Thyroid gland (tissue), 4 donors: Measurements from ENCODE around the gene KBTBD12. TPM values are rescaled to one million over a fixed set of nuclear protein-coding genes. Genes with fewer than 3 reads are reported as not detected.

Experiments
- DNase-seq, 2 donors: peaks; one replicate each; pipeline ENCODE4 v3.0.0-alpha.2; 2019
- H3K27ac ChIP-seq, 3 donors: fragments of 200-600 bp; sonication (generic); 1 replicate in 2 of 3; 2 replicates in 1 of 3; pipeline ENCODE4 v1.5.1; 2016 to 2019; ENCODE audit warnings: mild to moderate bottlenecking in 1 of 3, moderate library complexity in 1 of 3
- H3K27me3 ChIP-seq: fragments of 200-600 bp; sonication (generic); one replicate; pipeline ENCODE4 v1.5.1; 2019
- H3K36me3 ChIP-seq, 2 donors: fragments of 200-600 bp; sonication (generic); one replicate each; pipeline ENCODE4 v1.5.1; 2016 to 2019
- H3K4me1 ChIP-seq, 2 donors: fragments of 200-600 bp; sonication (generic); one replicate each; pipeline ENCODE4 v1.5.1; 2017 to 2019
- H3K4me3 ChIP-seq, 3 donors: fragments of 200-600 bp; sonication (generic); replicated peaks in 1 of 3; 1 replicate in 2 of 3; 2 replicates in 1 of 3; pipeline ENCODE4 v1.5.1; 2016; ENCODE audit warnings: mild to moderate bottlenecking in 1 of 3
- H3K9me3 ChIP-seq: fragments of 200-600 bp; sonication (generic); one replicate; pipeline ENCODE4 v1.5.1; 2017
- POLR2A ChIP-seq, 2 donors: fragments of 450-650 bp; IDR thresholded peaks; one replicate each; pipeline ENCODE4 v1.6.1; 2017; ENCODE audit warnings: antibody characterized with exemption in 2 of 2, mild to moderate bottlenecking in 2 of 2, moderate library complexity in 1 of 2
- WGBS, 2 donors: methylation state at CpG; one replicate each; pipeline ENCODE4 v1.1.5; 2017; 5-methylcytosine and 5-hydroxymethylcytosine counted together
- intact Hi-C: fragments of 100-400 bp; cut with DNase I; formaldehyde crosslinking; loops from one replicate; pipeline ENCODE4 v1.15.1; 2023
- total RNA-seq, 4 donors: library from RNA; depleted of rRNA; stranded (reverse); fragments of >200 nt; gene quantifications; one replicate each; pipeline ENCODE4 v1.2.3, GENCODE V29; 2016
- TF ChIP-seq, protein P1 (sequence below), 6 experiments: fragments of 200-600 bp in 3 of 6; fragments of 450-650 bp in 3 of 6; sonication (generic) in 3 of 6; IDR thresholded peaks; one replicate each; pipeline ENCODE4 v1.5.1; 2016 to 2019; ENCODE audit warnings: antibody characterized with exemption in 6 of 6, mild to moderate bottlenecking in 2 of 6, inconsistent platforms in 1 of 6, moderate library complexity in 1 of 6

The KBTBD12 gene
- total RNA-seq, 4 donors from 2014 or later = 1.5 TPM; not detected in 3

DNA sequence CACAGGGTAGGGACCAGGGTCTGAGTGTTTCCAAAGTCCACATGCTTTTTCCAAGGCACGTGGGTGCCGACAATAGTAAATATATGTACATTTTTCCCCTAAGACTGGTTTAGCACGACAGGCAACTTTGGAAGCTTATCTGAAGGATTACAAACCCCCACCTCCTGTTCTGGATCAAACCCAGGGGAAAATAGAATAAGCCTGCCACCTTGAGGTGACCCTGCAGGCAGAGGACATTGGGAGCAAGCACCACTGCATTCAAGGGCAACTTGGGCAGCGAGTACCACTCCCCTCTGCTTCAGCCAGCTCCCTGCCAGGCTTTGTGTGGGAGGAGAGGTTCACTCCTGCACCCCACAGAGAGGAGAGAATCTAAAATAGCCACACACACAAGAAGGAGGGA, 44.8 kb downstream of the KBTBD12 start:
- no peak for TF ChIP-seq POLR2A (IDR thresholded peaks at IDR 0.05)
- TF ChIP-seq, protein P1, sequence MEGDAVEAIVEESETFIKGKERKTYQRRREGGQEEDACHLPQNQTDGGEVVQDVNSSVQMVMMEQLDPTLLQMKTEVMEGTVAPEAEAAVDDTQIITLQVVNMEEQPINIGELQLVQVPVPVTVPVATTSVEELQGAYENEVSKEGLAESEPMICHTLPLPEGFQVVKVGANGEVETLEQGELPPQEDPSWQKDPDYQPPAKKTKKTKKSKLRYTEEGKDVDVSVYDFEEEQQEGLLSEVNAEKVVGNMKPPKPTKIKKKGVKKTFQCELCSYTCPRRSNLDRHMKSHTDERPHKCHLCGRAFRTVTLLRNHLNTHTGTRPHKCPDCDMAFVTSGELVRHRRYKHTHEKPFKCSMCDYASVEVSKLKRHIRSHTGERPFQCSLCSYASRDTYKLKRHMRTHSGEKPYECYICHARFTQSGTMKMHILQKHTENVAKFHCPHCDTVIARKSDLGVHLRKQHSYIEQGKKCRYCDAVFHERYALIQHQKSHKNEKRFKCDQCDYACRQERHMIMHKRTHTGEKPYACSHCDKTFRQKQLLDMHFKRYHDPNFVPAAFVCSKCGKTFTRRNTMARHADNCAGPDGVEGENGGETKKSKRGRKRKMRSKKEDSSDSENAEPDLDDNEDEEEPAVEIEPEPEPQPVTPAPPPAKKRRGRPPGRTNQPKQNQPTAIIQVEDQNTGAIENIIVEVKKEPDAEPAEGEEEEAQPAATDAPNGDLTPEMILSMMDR (IDR thresholded peaks at IDR 0.05) = peak in 3 of 6 experiments; percentile 14 to 39 (median 36)
- Histone ChIP-seq H3K4me1 (peaks cover 3 to 10% of the 10 kb centered on the region in 2 donors), H3K27me3 (no peaks in the 10 kb centered on the region), H3K9me3 (no peaks in the 10 kb centered on the region), H3K36me3 (no peaks in the 10 kb centered on the region), H3K4me3 (no peak overlapping the region), H3K27ac (no peak overlapping the region)
- 36 to 42% methylated on average over 4 of the region's 4 CpGs for WGBS, 2 donors
- peak; percentile 10 to 16 for DNase-seq
- intact Hi-C loops = no loop called here

DNA sequence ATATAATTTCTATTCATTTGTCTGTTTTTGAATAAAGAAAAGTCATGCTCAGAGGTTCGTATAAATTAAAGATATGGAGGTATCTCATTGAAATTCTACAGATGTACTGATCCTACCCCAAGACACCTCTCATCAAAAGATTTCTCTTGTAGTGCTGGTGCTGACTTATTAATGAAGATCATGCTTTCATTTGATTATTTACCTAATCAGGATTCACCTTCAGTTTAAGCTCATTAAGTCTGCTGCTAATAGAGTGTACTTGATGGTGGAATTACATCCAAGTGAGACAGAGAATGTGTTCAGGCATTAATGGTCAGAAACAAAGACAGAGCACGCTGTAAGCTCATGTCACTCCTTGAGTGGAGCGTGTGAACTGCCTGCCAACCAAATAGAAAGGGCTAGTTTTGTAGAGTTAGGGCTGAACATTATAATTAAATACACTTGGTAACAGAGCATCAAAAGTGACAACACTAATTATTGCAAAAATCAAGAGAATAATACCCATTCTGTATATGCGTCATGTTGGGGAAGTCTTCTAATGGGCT, 45.5 kb downstream of the KBTBD12 start:
- 87 to 92% methylated on average over 4 of the region's 4 CpGs for WGBS, 2 donors
- H3K27me3 ChIP-seq = no peaks in the 10 kb centered on the region
- intact Hi-C loops = no loop called here
- no peak for DNase-seq
- peaks cover 0 to 6% of the 10 kb centered on the region in 2 donors for H3K4me1 ChIP-seq
- H3K27ac ChIP-seq = no peak overlapping the region
- no peaks in the 10 kb centered on the region for H3K36me3 ChIP-seq
- H3K4me3 ChIP-seq = no peak overlapping the region
- TF ChIP-seq POLR2A (IDR thresholded peaks at IDR 0.05) = no peak
- TF ChIP-seq, protein P1 (IDR thresholded peaks at IDR 0.05) = no peak
- H3K9me3 ChIP-seq = no peaks in the 10 kb centered on the region

DNA sequence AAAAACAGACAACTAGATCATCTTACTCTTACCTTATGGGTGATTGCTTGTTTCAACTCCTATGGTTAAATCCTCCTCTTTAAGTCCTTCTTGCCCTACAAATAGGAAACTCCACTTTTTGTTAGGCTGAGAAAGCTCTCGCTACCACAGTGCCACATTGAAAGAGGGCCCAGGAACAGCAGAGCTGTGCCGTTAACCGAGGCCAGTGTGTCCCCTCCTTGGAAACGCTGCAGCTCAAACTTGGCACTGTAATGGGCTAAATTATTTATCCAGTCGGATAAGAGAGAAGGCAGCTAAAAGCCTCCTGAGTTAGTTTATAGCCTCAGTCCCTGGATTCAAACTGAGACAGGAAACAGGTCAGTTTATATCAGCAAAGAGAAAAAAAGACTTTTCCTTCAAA, 46.1 kb downstream of the KBTBD12 start:
- intact Hi-C loops = no loop called here

GRCh38 chr3:127961963-127962362, 46.9 kb downstream of the KBTBD12 start:
- Histone ChIP-seq H3K4me1 (peaks cover 0 to 6% of the 10 kb centered on the region in 2 donors), H3K9me3 (no peaks in the 10 kb centered on the region), H3K36me3 (no peaks in the 10 kb centered on the region), H3K4me3 (no peak overlapping the region), H3K27ac (no peak overlapping the region), H3K27me3 (no peaks in the 10 kb centered on the region)
- no peak for TF ChIP-seq POLR2A (IDR thresholded peaks at IDR 0.05)
- TF ChIP-seq, protein P1 (IDR thresholded peaks at IDR 0.05) = no peak
- intact Hi-C loops = no loop called here
- WGBS, 2 donors = 90 to 94% methylated on average over 4 of the region's 4 CpGs
- DNase-seq = no peak

More for the DNA sequence above, 46.1 kb downstream of the KBTBD12 start:
- DNase-seq = no peak
- H3K36me3 ChIP-seq = no peaks in the 10 kb centered on the region
- no peaks in the 10 kb centered on the region for H3K9me3 ChIP-seq
- no peak overlapping the region for H3K27ac ChIP-seq
- WGBS, 2 donors = 74 to 81% methylated on average over 5 of the region's 5 CpGs
- H3K4me3 ChIP-seq = no peak overlapping the region
- H3K27me3 ChIP-seq = no peaks in the 10 kb centered on the region
- TF ChIP-seq, protein P1 (IDR thresholded peaks at IDR 0.05) = no peak
- no peak for TF ChIP-seq POLR2A (IDR thresholded peaks at IDR 0.05)
- peaks cover 0 to 6% of the 10 kb centered on the region in 2 donors for H3K4me1 ChIP-seq

GRCh38 chr3:127962937-127963336, 47.9 kb downstream of the KBTBD12 start:
- Histone ChIP-seq H3K27ac (no peak overlapping the region), H3K36me3 (no peaks in the 10 kb centered on the region), H3K9me3 (no peaks in the 10 kb centered on the region), H3K4me3 (no peak overlapping the region), H3K4me1 (peaks cover 0 to 6% of the 10 kb centered on the region in 2 donors), H3K27me3 (no peaks in the 10 kb centered on the region)
- intact Hi-C loops = no loop called here
- 92 to 95% methylated on average over 5 of the region's 5 CpGs for WGBS, 2 donors
- DNase-seq = no peak
- TF ChIP-seq POLR2A (IDR thresholded peaks at IDR 0.05) = no peak
- TF ChIP-seq, protein P1 (IDR thresholded peaks at IDR 0.05) = no peak
